H1 (cell line): Measurements from ENCODE around the gene CHST10. TPM values are rescaled to one million over a fixed set of nuclear protein-coding genes. Genes with fewer than 3 reads are reported as not detected.

ENCODE experiments used
- CTCF ChIA-PET: fragments of 300-600 bp; sonication (Branson Sonifier 250); formaldehyde crosslinking; loops from one replicate; lab custom pipeline; 2021; ENCODE audit not compliant: partially characterized antibody; lab: Charles Lee
- POLR2A ChIA-PET: fragments of 300-600 bp; sonication (Branson Sonifier 250); formaldehyde crosslinking; loops from one replicate; lab custom pipeline; 2021; ENCODE audit warnings: inconsistent platforms; ENCODE audit not compliant: partially characterized antibody; lab: Charles Lee
- DNase-seq, 2 experiments: peaks; one replicate each; pipeline versions ENCODE4 v3.0.0 to v3.0.0-alpha.2; 2010 to 2022; ENCODE audit warnings: low spot score in 2 of 2, low read depth in 1 of 2, mixed read lengths in 1 of 2
- FAIRE-seq: peaks from 2 replicates; lab custom pipeline; 2011; peaks lifted over from hg19 to GRCh38; lab: Jason Lieb, UNC
- H2AFZ ChIP-seq: 2 replicates; pipeline ENCODE4 v1.8.1; 2012; ENCODE audit warnings: low read length, inconsistent platforms
- H2AK5ac ChIP-seq: 2 replicates; pipeline ENCODE4 v1.6.1; 2013; ENCODE audit warnings: low read depth, low read length
- H2BK120ac ChIP-seq: replicated peaks from 2 replicates; pipeline ENCODE3; 2013; ENCODE audit warnings: low read depth, low read length, inconsistent platforms
- H2BK12ac ChIP-seq: 2 replicates; pipeline ENCODE4 v1.6.1; 2013; ENCODE audit warnings: low read depth, low read length
- H2BK15ac ChIP-seq: 2 replicates; pipeline ENCODE4 v1.6.1; 2013; ENCODE audit warnings: low read length
- H2BK20ac ChIP-seq: 2 replicates; pipeline ENCODE4 v1.6.1; 2013; ENCODE audit warnings: low read length
- H2BK5ac ChIP-seq: 2 replicates; pipeline ENCODE4 v1.6.1; 2013; ENCODE audit warnings: low read depth, low read length
- H3K14ac ChIP-seq: 2 replicates; pipeline ENCODE4 v1.6.1; 2013; ENCODE audit warnings: inconsistent platforms; ENCODE audit not compliant: insufficient read length
- H3K18ac ChIP-seq: 2 replicates; pipeline ENCODE4 v1.6.1; 2013; ENCODE audit warnings: low read length; ENCODE audit errors: extremely low read depth
- H3K23ac ChIP-seq: 2 replicates; pipeline ENCODE4 v1.6.1; 2013; ENCODE audit warnings: inconsistent platforms; ENCODE audit not compliant: insufficient read length
- H3K23me2 ChIP-seq: 2 replicates; pipeline ENCODE4 v1.6.1; 2013; ENCODE audit warnings: low read depth, low read length
- H3K27ac ChIP-seq: 2 replicates; pipeline ENCODE4 v1.6.1; 2011; ENCODE audit warnings: low read depth, low read length, inconsistent platforms
- H3K27me3 ChIP-seq, 4 experiments: replicated peaks in 1 of 4; 1 replicate in 1 of 4; 2 replicates in 3 of 4; pipeline versions ENCODE4 v1.6.1 to v1.8.1; 2011 to 2013; ENCODE audit warnings: low read length in 3 of 4, mild to moderate bottlenecking in 3 of 4, inconsistent platforms in 2 of 4, mixed read lengths in 2 of 4, moderate library complexity in 1 of 4; ENCODE audit not compliant: control insufficient read depth in 3 of 4, insufficient read depth in 3 of 4; ENCODE audit errors: extremely low read depth in 1 of 4
- H3K36me3 ChIP-seq, 4 experiments: 2 replicates each; pipeline versions ENCODE4 v1.6.1 to v1.8.1; 2011 to 2013; ENCODE audit warnings: mild to moderate bottlenecking in 4 of 4, low read length in 3 of 4, moderate library complexity in 2 of 4, control low read depth in 1 of 4, inconsistent platforms in 1 of 4; ENCODE audit not compliant: insufficient read depth in 4 of 4, control insufficient read depth in 2 of 4
- H3K4ac ChIP-seq: replicated peaks from 2 replicates; pipeline ENCODE3; 2013; ENCODE audit warnings: low read length, low read depth, mixed read lengths, inconsistent platforms; ENCODE audit not compliant: insufficient read length
- H3K4me1 ChIP-seq, 4 experiments: replicated peaks in 1 of 4; 1 replicate in 1 of 4; 2 replicates in 3 of 4; pipeline versions ENCODE4 v1.6.1 to v1.8.1; 2011 to 2013; ENCODE audit warnings: low read length in 3 of 4, inconsistent platforms in 2 of 4, mixed read lengths in 1 of 4; ENCODE audit not compliant: insufficient read depth in 4 of 4, control insufficient read depth in 3 of 4
- H3K4me2 ChIP-seq, 2 experiments: 2 replicates each; pipeline versions ENCODE4 v1.6.1 to v1.8.1; 2011 to 2013; ENCODE audit warnings: low read depth in 2 of 2, low read length in 2 of 2, control low read depth in 1 of 2, inconsistent platforms in 1 of 2, mild to moderate bottlenecking in 1 of 2; ENCODE audit not compliant: insufficient read depth in 1 of 2
- H3K4me3 ChIP-seq, 4 experiments: fragments of 200-600, 300-600 bp in 1 of 4; sonication (generic), shearing (Covaris generic), sonication (Bioruptor Twin) in 1 of 4; 2 replicates each; pipeline versions ENCODE4 v1.5.1 to v1.8.1; 2011 to 2016; ENCODE audit warnings: low read length in 4 of 4, low read depth in 3 of 4, control low read depth in 2 of 4, inconsistent platforms in 2 of 4, mild to moderate bottlenecking in 2 of 4, mixed read lengths in 1 of 4, moderate library complexity in 1 of 4; ENCODE audit not compliant: insufficient read depth in 2 of 4; ENCODE audit errors: extremely low read depth in 1 of 4
- H3K56ac ChIP-seq: replicated peaks from 2 replicates; pipeline ENCODE3; 2013; ENCODE audit warnings: low read depth, mild to moderate bottlenecking, mixed read lengths, low read length, inconsistent platforms; ENCODE audit not compliant: insufficient read length
- H3K79me1 ChIP-seq: 2 replicates; pipeline ENCODE4 v1.6.1; 2013; ENCODE audit warnings: low read depth, low read length, control low read depth
- H3K79me2 ChIP-seq, 2 experiments: 2 replicates each; pipeline versions ENCODE4 v1.6.1 to v1.8.1; 2012 to 2013; ENCODE audit warnings: low read length in 2 of 2, mild to moderate bottlenecking in 2 of 2, inconsistent platforms in 1 of 2; ENCODE audit not compliant: insufficient read depth in 2 of 2, control insufficient read depth in 1 of 2
- H3K9ac ChIP-seq, 4 experiments: replicated peaks in 1 of 4; 1 replicate in 1 of 4; 2 replicates in 3 of 4; pipeline versions ENCODE4 v1.6.1 to v1.8.1; 2011 to 2013; ENCODE audit warnings: low read depth in 3 of 4, low read length in 3 of 4, control low read depth in 2 of 4, mild to moderate bottlenecking in 2 of 4, moderate library complexity in 2 of 4, inconsistent platforms in 1 of 4; ENCODE audit errors: extremely low read depth in 1 of 4
- H3K9me3 ChIP-seq, 2 experiments: 2 replicates each; pipeline versions ENCODE4 v1.6.1 to v1.8.1; 2012 to 2013; ENCODE audit warnings: mild to moderate bottlenecking in 2 of 2, moderate library complexity in 2 of 2, control low read depth in 1 of 2, inconsistent platforms in 1 of 2, low read depth in 1 of 2, low read length in 1 of 2, mixed read lengths in 1 of 2; ENCODE audit not compliant: insufficient read depth in 2 of 2
- H4K20me1 ChIP-seq, 2 experiments: replicated peaks in 1 of 2; 2 replicates each; pipeline versions ENCODE3 to v1.8.1; 2011 to 2013; ENCODE audit warnings: inconsistent platforms in 2 of 2, low read length in 2 of 2, mild to moderate bottlenecking in 1 of 2; ENCODE audit not compliant: insufficient read depth in 2 of 2, control insufficient read depth in 1 of 2
- H4K5ac ChIP-seq: 2 replicates; pipeline ENCODE4 v1.6.1; 2013; ENCODE audit warnings: low read length, low read depth, mixed read lengths, inconsistent platforms; ENCODE audit not compliant: insufficient read length
- H4K8ac ChIP-seq: 2 replicates; pipeline ENCODE4 v1.8.0; 2013; ENCODE audit warnings: mild to moderate bottlenecking, moderate library complexity, low read length, inconsistent platforms; ENCODE audit not compliant: insufficient read depth; ENCODE audit errors: extremely low read depth
- H4K91ac ChIP-seq: replicated peaks from 2 replicates; pipeline ENCODE3; 2013; ENCODE audit warnings: low read length, mixed read lengths, inconsistent platforms; ENCODE audit not compliant: insufficient read length
- CBX8 ChIP-seq: fragments of 300-800, 300-1000 bp; sonication (generic); IDR thresholded peaks from 2 replicates; pipeline ENCODE4 v1.7.1; 2016; ENCODE audit warnings: low read depth, low read length, borderline replicate concordance
- CEBPB ChIP-seq: IDR thresholded peaks from 2 replicates; pipeline ENCODE4 v1.6.1; 2012; ENCODE audit warnings: low read depth, low read length
- CHD2 ChIP-seq: IDR thresholded peaks from 2 replicates; pipeline ENCODE4 v1.6.1; 2012; ENCODE audit warnings: low read length, improper control_type of control experiment
- EP300 ChIP-seq, 2 experiments: IDR thresholded peaks; 1 replicate in 1 of 2; 2 replicates in 1 of 2; pipeline ENCODE4 v1.6.1; 2011 to 2012; ENCODE audit warnings: low read depth in 2 of 2, low read length in 2 of 2, mild to moderate bottlenecking in 2 of 2, borderline replicate concordance in 1 of 2, inconsistent platforms in 1 of 2, moderate library complexity in 1 of 2
- GABPA ChIP-seq: IDR thresholded peaks from 2 replicates; pipeline ENCODE4 v1.6.1; 2011; ENCODE audit warnings: mild to moderate bottlenecking, low read length, moderate library complexity, borderline replicate concordance; ENCODE audit not compliant: insufficient read depth
- KDM1A ChIP-seq: fragments of 200-600, 300-600 bp; sonication (generic); IDR thresholded peaks from 2 replicates; pipeline ENCODE4 v1.7.1; 2016; ENCODE audit warnings: mild to moderate bottlenecking, low read length, borderline replicate concordance
- MAFK ChIP-seq: IDR thresholded peaks from 2 replicates; pipeline ENCODE4 v1.6.1; 2012; ENCODE audit warnings: low read depth, mild to moderate bottlenecking, improper control_type of control experiment, low read length
- NRF1 ChIP-seq: IDR thresholded peaks from 2 replicates; pipeline ENCODE4 v1.6.1; 2011; ENCODE audit warnings: mild to moderate bottlenecking, low read depth, low read length, improper control_type of control experiment
- POLR2AphosphoS5 ChIP-seq: IDR thresholded peaks from 2 replicates; pipeline ENCODE4 v1.6.1; 2011; ENCODE audit warnings: low read depth, low read length
- SIRT6 ChIP-seq: IDR thresholded peaks from one replicate; pipeline ENCODE4 v1.7.1; 2012; ENCODE audit warnings: low read length, inconsistent platforms
- SIX5 ChIP-seq: IDR thresholded peaks from 2 replicates; pipeline ENCODE4 v1.6.1; 2011; ENCODE audit warnings: mild to moderate bottlenecking, low read depth, low read length
- SP1 ChIP-seq: IDR thresholded peaks from 2 replicates; pipeline ENCODE4 v1.6.1; 2011; ENCODE audit warnings: low read depth, low read length
- SP2 ChIP-seq: IDR thresholded peaks from 2 replicates; pipeline ENCODE4 v1.6.1; 2012; ENCODE audit warnings: mild to moderate bottlenecking, low read length, inconsistent platforms
- SRF ChIP-seq: IDR thresholded peaks from 2 replicates; pipeline ENCODE4 v1.6.1; 2011; ENCODE audit warnings: mild to moderate bottlenecking, low read depth, low read length, moderate library complexity
- SUZ12 ChIP-seq: fragments of 200-600 bp; sonication (generic); IDR thresholded peaks from 2 replicates; pipeline ENCODE4 v1.6.1; 2012; ENCODE audit warnings: mild to moderate bottlenecking, inconsistent platforms, low read length, moderate library complexity, mixed read lengths
- YY1 ChIP-seq: IDR thresholded peaks from 2 replicates; pipeline ENCODE4 v1.6.1; 2011; ENCODE audit warnings: low read depth, mild to moderate bottlenecking, low read length
- WGBS, 2 experiments: shearing (Covaris generic) in 1 of 2; methylation state at CpG; one replicate each; pipeline versions ENCODE4 v1.1.6 to v1.1.7; 2013 to 2015; ENCODE audit warnings: low lambda C conversion rate in 2 of 2, mixed read lengths in 2 of 2, inconsistent platforms in 1 of 2, low coverage in 1 of 2, missing lambda C conversion rate in 1 of 2; ENCODE audit not compliant: insufficient replicate concordance in 2 of 2, insufficient coverage in 1 of 2, insufficient read length in 1 of 2; ENCODE audit errors: extremely low coverage in 1 of 2, missing lambda C conversion rate in 1 of 2; 5-methylcytosine and 5-hydroxymethylcytosine counted together
- polyA plus RNA-seq, 7 experiments: library from polyadenylated mRNA; depleted of rRNA in 3 of 7; stranded (reverse) in 5 of 7; unstranded in 2 of 7; fragments of >200 nt in 5 of 7; fragments of 200-250 nt in 2 of 7; gene quantifications; 1 replicate in 5 of 7; 2 replicates in 1 of 7; 4 replicates in 1 of 7; pipeline versions ENCODE4 v1.2.1 to v1.2.3, GENCODE V29; 2011 to 2013; ENCODE audit warnings: missing spikeins in 2 of 7, mixed read lengths in 2 of 7
- total RNA-seq: library from RNA; stranded (reverse); fragmentation: NEBNext Ultra II Directional; extraction: Animal tissue kit (Norgen Biotek cat#: 25700); gene quantifications from 2 replicates; pipeline ENCODE4 v1.2.1, GENCODE V29; 2021

CHST10 gene
- total and polyA plus RNA-seq, 2 of the 8 experiments (the other 6 are each of a cell fraction or from before 2014, with no cell fraction given): 27.3 to 29.1 TPM

DNA sequence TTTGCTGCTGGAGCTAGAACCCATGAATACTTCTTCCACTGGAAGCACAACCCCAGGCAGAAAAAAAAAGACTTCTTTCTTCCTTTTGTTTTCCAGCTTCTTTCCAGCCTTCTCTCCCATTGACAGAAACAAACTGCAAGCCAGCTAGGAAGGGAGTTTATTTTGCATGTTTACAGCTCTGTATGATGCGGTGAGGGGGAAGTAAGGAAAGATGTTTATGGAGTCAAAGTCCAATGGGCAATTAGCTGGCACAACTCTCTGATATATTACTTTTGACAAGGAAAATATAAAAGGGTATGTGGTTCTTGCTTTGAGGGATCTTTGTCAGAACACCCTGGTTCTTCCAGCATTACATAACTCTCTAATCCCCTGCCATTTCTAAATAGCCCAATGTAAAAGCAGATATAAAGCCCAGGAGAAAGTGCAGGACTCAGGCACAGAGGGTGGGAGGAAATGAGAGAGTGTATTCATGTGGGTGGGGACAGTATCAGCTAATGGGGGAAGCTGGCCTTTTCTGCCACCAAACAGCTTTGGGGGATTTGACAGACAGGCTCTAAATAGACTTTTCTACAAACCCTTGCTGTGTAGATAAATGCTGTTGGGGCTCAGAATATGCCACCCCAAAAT is 43.5 kb upstream of the CHST10 start:
- no peak overlapping the region for H3K27ac ChIP-seq
- no peaks in the 10 kb centered on the region for H3K79me2 ChIP-seq
- WGBS, 2 experiments: 93% methylated on average over 1 of the region's 1 CpG; no CpG with 5 or more reads in 1 of the 2 experiments
- no peak overlapping the region for H2BK5ac ChIP-seq
- H2BK12ac ChIP-seq: no peak overlapping the region
- no peak overlapping the region for H2BK15ac ChIP-seq
- CTCF ChIA-PET: interaction anchor here (1.2 kb wide), 1 partner anchor 11 kb away, joined by 4 read pairs; no protein-coding TSS in a partner anchor
- POLR2A ChIA-PET: no interaction called here
- no peak overlapping the region for H4K8ac ChIP-seq
- TF ChIP-seq EP300 (IDR thresholded peaks at IDR 0.05; ENCODE audit: borderline replicate concordance in 1 of 2, low read depth in 2 of 2, low read length in 2 of 2): no peak
- no peak for TF ChIP-seq MAFK
- TF ChIP-seq POLR2AphosphoS5: no peak
- TF ChIP-seq NRF1: no peak
- no peak for TF ChIP-seq CEBPB
- no peak for TF ChIP-seq YY1
- no peak for TF ChIP-seq GABPA
- no peak for TF ChIP-seq SP1
- no peak for TF ChIP-seq KDM1A
- no peak for TF ChIP-seq SRF
- no peak for TF ChIP-seq SIRT6
- no peak for TF ChIP-seq CBX8
- no peak for TF ChIP-seq SUZ12
- TF ChIP-seq SP2: no peak
- no peak for TF ChIP-seq SIX5
- TF ChIP-seq CHD2: no peak
- no peak overlapping the region for H2BK20ac ChIP-seq
- no peak overlapping the region for H2AK5ac ChIP-seq
- H3K27me3 ChIP-seq: no peaks in the 10 kb centered on the region
- H3K9me3 ChIP-seq: peaks cover 26 to 33% of the 10 kb centered on the region in 2 experiments
- no peak overlapping the region for H3K56ac ChIP-seq
- no peak overlapping the region for H2AFZ ChIP-seq
- H3K23me2 ChIP-seq: no peaks in the 10 kb centered on the region
- H3K4me3 ChIP-seq: no peak overlapping the region
- H2BK120ac ChIP-seq: no peak overlapping the region
- no peak overlapping the region for H3K9ac ChIP-seq
- no peak overlapping the region for H3K23ac ChIP-seq
- no peak overlapping the region for H4K5ac ChIP-seq
- H3K79me1 ChIP-seq: no peaks in the 10 kb centered on the region
- no peaks in the 10 kb centered on the region for H4K20me1 ChIP-seq
- FAIRE-seq (no peak), DNase-seq (no peak)
- no peaks in the 10 kb centered on the region; a peak in 1 of 8 replicates for H3K36me3 ChIP-seq
- H3K18ac ChIP-seq: no peak overlapping the region
- H3K4me1 ChIP-seq: no peaks in the 10 kb centered on the region
- H3K4ac ChIP-seq: no peak overlapping the region
- no peak overlapping the region for H3K4me2 ChIP-seq
- H3K14ac ChIP-seq: no peak overlapping the region
- H4K91ac ChIP-seq: no peak overlapping the region
